NCI-H2196 treated with DMSO at 0.1 percent for 48 hours (cell line): ENCODE data around the gene MTA3.

Experiments used
- DNase-seq: peaks from one replicate; lab custom pipeline; 2025; ENCODE audit not compliant: unreplicated experiment; lab: John Stamatoyannopoulos, UW

MTA3 gene

DNA sequence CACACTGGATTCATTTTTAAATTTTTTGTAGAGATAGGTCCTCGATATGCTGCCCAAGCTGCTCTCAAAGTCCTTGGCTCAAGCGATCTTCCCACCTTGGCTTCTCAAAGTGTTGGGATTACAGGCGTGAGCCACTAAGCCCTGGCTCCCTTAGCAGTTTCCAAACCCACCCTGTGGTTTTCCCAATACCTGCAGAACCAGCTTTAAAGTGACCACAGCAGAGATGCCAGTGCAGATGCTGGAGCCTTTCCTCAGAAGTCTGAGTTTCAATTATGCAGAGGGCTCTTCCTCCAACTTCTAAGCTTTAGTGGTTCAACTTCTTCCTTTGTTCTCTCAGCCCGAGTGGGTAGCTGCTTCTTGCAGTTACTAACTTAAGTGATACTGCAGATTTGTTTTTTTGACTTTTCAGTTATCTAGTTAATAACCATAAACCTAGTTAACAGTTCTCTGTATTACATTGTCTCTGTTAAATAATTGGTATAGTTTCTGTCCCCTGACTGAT is 232.1 kb downstream of the MTA3 start:
- DNase-seq = no peak

DNA sequence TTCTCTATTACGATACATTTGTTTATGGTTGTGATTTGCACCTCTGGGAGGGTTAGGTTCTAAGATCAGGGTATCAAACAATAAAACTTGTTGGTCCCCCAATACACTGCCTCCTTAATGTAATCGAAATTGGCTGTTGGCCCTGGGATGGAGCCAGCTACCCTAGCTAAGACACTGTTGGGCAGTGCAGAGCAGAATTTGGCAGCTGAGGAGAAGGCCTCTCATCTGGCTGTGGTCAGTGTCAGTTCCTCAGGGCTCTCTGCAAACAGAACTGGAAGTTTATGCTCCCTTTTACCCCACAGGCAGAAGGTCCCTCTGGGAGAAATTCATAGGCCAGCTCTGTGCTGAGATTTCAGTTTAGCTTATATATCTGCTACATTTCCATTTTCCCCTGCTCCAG is 232.5 kb downstream of the MTA3 start:
- DNase-seq = no peak

- DNase-seq = no peak
Observed at GRCh38 chr2:42801381-42801780, 232.9 kb downstream of the MTA3 start.

GRCh38 chr2:42802150-42802549 is 233.7 kb downstream of the MTA3 start:
- DNase-seq = no peak

- no peak for DNase-seq
Observed at GRCh38 chr2:42804338-42804737, 235.9 kb downstream of the MTA3 start.

GRCh38 chr2:42804891-42805290 is 236.5 kb downstream of the MTA3 start:
- no peak for DNase-seq
